Epithelial cell of alveolus of lung (primary cell): ENCODE data around the gene DAP. TPM values are rescaled to one million over a fixed set of nuclear protein-coding genes. Genes with fewer than 3 reads are reported as not detected.

Source experiments
- total RNA-seq: library from RNA; depleted of rRNA; stranded (reverse); fragments of >200 nt; gene quantifications from 2 replicates; pipeline ENCODE4 v1.2.1, GENCODE V29; 2015

DAP gene, protein sequence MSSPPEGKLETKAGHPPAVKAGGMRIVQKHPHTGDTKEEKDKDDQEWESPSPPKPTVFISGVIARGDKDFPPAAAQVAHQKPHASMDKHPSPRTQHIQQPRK
- total RNA-seq = 69.9 and 95.6 TPM in 2 replicates

GRCh38 chr5:10761185-10761932 is at the start of gene DAP:
Gene DAP (minus strand): TSS chr5:10761234. CDS start chr5:10761068, 166 bp downstream.

Other genes starting within 250 kb of the DAP start
- 1.2 and 4.2 TPM in 2 replicates for gene ANKRD33B, start 197.2 kb downstream of the DAP start, total RNA-seq